GM19463 (cell line): ENCODE results near the gene TBC1D9B.

Experiments
- ATAC-seq: cut with Tn5 transposase; IDR thresholded peaks from one replicate; pipeline ENCODE4 v1.9.1; 2021; ENCODE audit warnings: mild to moderate bottlenecking, moderate library complexity; ENCODE audit not compliant: unreplicated experiment

The TBC1D9B gene

GRCh38 chr5:179908528-179908927 is 831 bp upstream of the TBC1D9B start:
- ATAC-seq = no peak

- ATAC-seq = no peak
Observed at GRCh38 chr5:179906795-179907555, 722 bp downstream of the TBC1D9B start.

GRCh38 chr5:179906294-179906794 is 1.4 kb downstream of the TBC1D9B start:
- ATAC-seq = no peak

GRCh38 chr5:179905161-179905560 is 2.5 kb downstream of the TBC1D9B start:
- no peak for ATAC-seq

GRCh38 chr5:179904463-179905160 is 3.1 kb downstream of the TBC1D9B start:
- no peak for ATAC-seq

- no peak for ATAC-seq
Observed at GRCh38 chr5:179902763-179903158, 4.9 kb downstream of the TBC1D9B start.

GRCh38 chr5:179901915-179902762 is 5.6 kb downstream of the TBC1D9B start:
- no peak for ATAC-seq

GRCh38 chr5:179901462-179901861 is 6.2 kb downstream of the TBC1D9B start:
- ATAC-seq = no peak

- ATAC-seq = no peak
Observed at GRCh38 chr5:179900711-179901110, 7.0 kb downstream of the TBC1D9B start.

GRCh38 chr5:179900206-179900605 is 7.5 kb downstream of the TBC1D9B start:
- no peak for ATAC-seq

- no peak for ATAC-seq
Observed at GRCh38 chr5:179895861-179896260, 11.8 kb downstream of the TBC1D9B start.

- no peak for ATAC-seq
Observed at GRCh38 chr5:179893958-179894895, 13.5 kb downstream of the TBC1D9B start.

- ATAC-seq = no peak
Observed at GRCh38 chr5:179893076-179893957, 14.4 kb downstream of the TBC1D9B start.

GRCh38 chr5:179892255-179892654 is 15.4 kb downstream of the TBC1D9B start:
- ATAC-seq = no peak

GRCh38 chr5:179890751-179891682 is 16.7 kb downstream of the TBC1D9B start:
- ATAC-seq = no peak

- no peak for ATAC-seq
Observed at GRCh38 chr5:179889885-179890284, 17.8 kb downstream of the TBC1D9B start.

- no peak for ATAC-seq
Observed at GRCh38 chr5:179887802-179888201, 19.9 kb downstream of the TBC1D9B start.

GRCh38 chr5:179887095-179887494 is 20.6 kb downstream of the TBC1D9B start:
- no peak for ATAC-seq
